ENCODE measurements around the gene SRSF10.
"Not testable (repeated sequence)": the region's sequence is repeated elsewhere in the genome, so short reads cannot be mapped to it uniquely, and the experiment has no call there.

Gene SRSF10

DNA sequence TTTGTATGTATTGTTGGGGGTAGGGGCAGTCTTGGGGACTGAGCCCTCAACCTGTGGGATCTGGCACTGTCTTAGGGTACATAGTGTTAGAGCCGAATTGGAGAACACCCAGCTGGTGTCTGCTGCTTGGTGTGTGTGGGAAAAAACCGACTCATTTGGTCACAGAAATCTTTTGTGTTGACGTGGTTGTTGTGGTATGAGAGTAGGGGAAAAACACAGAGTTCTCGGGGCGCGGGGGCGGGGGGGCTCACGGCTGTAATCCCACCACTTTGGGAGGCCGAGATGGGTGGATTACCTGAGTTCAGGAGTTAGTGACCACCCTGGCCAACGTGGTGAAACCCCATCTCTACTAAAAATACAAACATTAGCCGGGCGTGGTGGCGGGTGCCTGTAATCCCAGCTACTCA lies 15.3 kb upstream of the SRSF10 start:
- Histone ChIP-seq H3K36me3 (no peaks in the 10 kb centered on the region), H3K27ac (peak overlapping the region in 1 of 2 donors; percentile 52), H3K27me3 (no peaks in the 10 kb centered on the region), H3K9me3 (no peaks in the 10 kb centered on the region), H3K4me1 (peaks cover 0 to 15% (median 0%) of the 10 kb centered on the region in 4 donors), H3K4me3 (no peak overlapping the region)
- no peak for DNase-seq
- intact Hi-C loops (cut with DNase I; ENCODE audit: low total_unique reads), result no loop called here
- TF ChIP-seq CTCF (IDR thresholded peaks at IDR 0.05), result no peak

GRCh38 chr1:23992011-23992410 lies 11.9 kb upstream of the SRSF10 start:
- H3K36me3 ChIP-seq; intact Hi-C loops (cut with DNase I; ENCODE audit: low total_unique reads); DNase-seq; H3K4me1 ChIP-seq; H3K9me3 ChIP-seq; H3K27me3 ChIP-seq; H3K4me3 ChIP-seq; H3K27ac ChIP-seq: not testable (repeated sequence)

DNA sequence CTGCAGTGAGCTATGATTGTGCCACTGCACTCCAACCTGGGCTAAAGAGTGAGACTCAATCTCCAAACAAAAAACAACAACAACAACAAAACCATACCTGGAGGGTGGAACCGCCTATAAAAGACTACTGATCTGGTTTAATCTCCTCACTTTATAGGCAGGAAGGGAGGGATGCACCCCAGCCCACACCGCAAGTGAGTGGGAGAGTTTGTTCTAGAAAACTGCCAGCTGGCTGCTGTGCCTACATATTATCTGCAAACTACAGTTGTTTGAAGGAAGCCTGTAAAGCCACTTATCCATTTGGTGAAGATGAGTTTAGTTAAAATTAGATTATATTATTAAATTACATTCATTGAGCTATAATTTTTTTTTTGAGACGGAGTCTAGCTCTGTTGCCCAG lies 9.1 kb upstream of the SRSF10 start:
- no peak overlapping the region for H3K27ac ChIP-seq
- no peak for TF ChIP-seq CTCF (IDR thresholded peaks at IDR 0.05)
- peaks cover 0 to 14% (median 9%) of the 10 kb centered on the region in 4 donors for H3K4me1 ChIP-seq
- no peaks in the 10 kb centered on the region for H3K27me3 ChIP-seq
- H3K4me3 ChIP-seq, result no peak overlapping the region
- H3K36me3 ChIP-seq, result no peaks in the 10 kb centered on the region
- intact Hi-C loops (cut with DNase I; ENCODE audit: low total_unique reads), result no loop called here
- no peaks in the 10 kb centered on the region for H3K9me3 ChIP-seq
- DNase-seq, result no peak

DNA sequence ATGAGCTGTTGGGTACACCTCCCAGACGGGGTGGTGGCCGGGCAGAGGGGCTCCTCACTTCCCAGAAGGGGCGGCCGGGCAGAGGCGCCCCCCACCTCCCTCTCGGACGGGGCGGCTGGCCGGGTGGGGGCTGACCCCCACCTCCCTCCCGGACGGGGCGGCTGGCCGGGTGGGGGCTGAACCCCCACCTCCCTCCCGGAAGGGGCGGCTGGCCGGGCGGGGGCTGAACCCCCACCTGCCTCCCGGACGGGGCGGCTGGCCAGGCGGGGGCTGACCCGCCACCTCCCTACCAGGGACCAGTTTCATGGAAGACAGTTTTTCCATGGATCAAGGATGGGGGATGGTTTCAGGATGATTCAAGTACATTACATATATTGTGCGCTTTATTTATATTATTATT lies 6.9 kb upstream of the SRSF10 start:
- DNase-seq; H3K27me3 ChIP-seq; H3K9me3 ChIP-seq; intact Hi-C loops (cut with DNase I; ENCODE audit: low total_unique reads); H3K4me3 ChIP-seq; H3K36me3 ChIP-seq; H3K27ac ChIP-seq: not testable (repeated sequence)
- H3K4me1 ChIP-seq, result peaks cover 0 to 20% (median 14%) of the 10 kb centered on the region in 4 donors

GRCh38 chr1:23984417-23985186 lies 4.5 kb upstream of the SRSF10 start:
- H3K9me3 ChIP-seq, result no peaks in the 10 kb centered on the region
- no peak for TF ChIP-seq CTCF (IDR thresholded peaks at IDR 0.05)
- H3K36me3 ChIP-seq, result no peaks in the 10 kb centered on the region
- H3K4me1 ChIP-seq, result peaks cover 0 to 25% (median 19%) of the 10 kb centered on the region in 4 donors
- no peaks in the 10 kb centered on the region for H3K27me3 ChIP-seq
- intact Hi-C loops (cut with DNase I; ENCODE audit: low total_unique reads), result no loop called here
- peak overlapping the region; percentile 58 to 78 for H3K27ac ChIP-seq
- no peak overlapping the region for H3K4me3 ChIP-seq
- DNase-seq, result no peak

- Histone ChIP-seq H3K9me3 (no peaks in the 10 kb centered on the region), H3K27ac (peak overlapping the region; percentile 97 to 98), H3K36me3 (no peaks in the 10 kb centered on the region), H3K4me1 (peaks cover 0 to 57% (median 41%) of the 10 kb centered on the region in 4 donors), H3K27me3 (no peaks in the 10 kb centered on the region), H3K4me3 (peak overlapping the region; percentile 82 to 93)
- intact Hi-C loops (cut with DNase I; ENCODE audit: low total_unique reads), result no loop called here
- TF ChIP-seq CTCF (IDR thresholded peaks at IDR 0.05), result no peak
- no peak for DNase-seq
Observed at GRCh38 chr1:23980728-23981070, 572 bp upstream of the SRSF10 start.
